Hair follicle dermal papilla cell (primary cell): ENCODE data around the gene OR1S1. TPM values are rescaled to one million over a fixed set of nuclear protein-coding genes. Genes with fewer than 3 reads are reported as not detected.

Source experiments
- total RNA-seq: library from RNA; depleted of rRNA; stranded (reverse); fragments of >200 nt; gene quantifications from 2 replicates; pipeline ENCODE4 v1.2.3, GENCODE V29; 2012

Gene OR1S1
- total RNA-seq = not detected in 2 replicates

DNA sequence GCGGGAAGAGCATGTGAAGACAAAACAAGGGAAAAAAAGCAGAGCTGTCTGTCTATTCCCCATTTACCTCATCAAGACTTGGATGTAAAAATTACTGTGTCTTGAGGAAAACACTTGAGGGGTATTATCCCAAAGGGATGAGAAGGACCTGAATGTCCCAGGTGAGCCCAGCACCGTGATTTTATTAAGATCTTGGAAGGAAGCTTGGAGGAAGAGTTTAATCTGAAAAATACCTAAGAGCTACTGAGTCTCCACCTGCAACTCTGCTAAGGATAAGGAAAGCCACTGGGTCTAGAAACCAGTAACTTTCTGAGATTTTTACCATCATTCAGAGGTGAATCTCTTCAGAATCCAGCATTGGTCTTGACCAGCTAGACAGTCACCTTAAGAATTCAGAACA lies at the start of gene OR1S1:
TSS of gene OR1S1 (plus strand) at position 301 of the 400 bp plus-strand sequence.

DNA sequence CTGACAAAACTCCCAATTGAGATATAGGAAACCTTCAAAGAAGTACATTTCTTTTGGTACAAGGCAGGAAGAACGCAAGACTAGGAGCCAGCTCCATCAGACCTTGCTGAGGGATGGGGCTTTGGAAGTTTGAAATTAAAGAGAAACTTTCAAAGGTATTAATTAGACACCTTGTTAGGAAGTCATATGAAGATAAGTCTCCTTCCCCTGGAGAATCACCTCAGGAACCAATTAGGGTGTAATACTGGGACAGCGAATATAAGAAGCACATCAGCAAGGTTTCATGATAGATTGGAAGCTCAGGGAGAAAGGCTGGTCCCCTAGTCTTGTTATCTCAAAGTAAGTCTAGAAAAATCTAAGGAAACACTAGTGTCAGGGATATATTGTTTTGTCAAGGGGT lies 23.8 kb upstream of the OR1S1 start, which contains the start of gene OR9Q2:
TSS of gene OR9Q2 (plus strand) at position 301 of the 400 bp plus-strand sequence. CDS start 1,421 bp downstream, outside the sequence.

DNA sequence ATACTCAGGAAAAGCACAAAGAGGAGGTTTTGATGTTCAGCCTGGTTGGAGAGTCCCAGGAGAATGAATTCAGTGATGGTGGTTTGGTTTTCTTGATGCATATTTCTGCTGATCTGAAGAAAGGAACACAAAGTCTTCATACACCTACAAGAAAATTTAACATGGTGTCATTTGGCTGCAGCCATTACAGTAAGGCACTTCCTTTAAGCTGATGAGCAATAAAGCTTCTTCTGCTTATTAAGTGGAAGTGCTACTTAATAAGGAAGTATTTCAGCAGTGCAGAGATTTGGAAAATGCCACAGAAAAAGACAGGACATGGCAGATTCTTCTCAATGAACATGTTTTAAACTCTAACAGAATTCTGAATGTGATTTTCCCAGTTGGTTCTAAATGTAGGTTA lies 8.5 kb upstream of the OR1S1 start, which contains the start of gene OR1S2:
TSS of gene OR1S2 (minus strand) at position 101 of the 400 bp plus-strand sequence. CDS start at position 101, 0 bp downstream.

Other genes starting within 250 kb of the OR1S1 start
- not detected in 2 replicates for gene OR9Q1, start 188.8 kb upstream of the OR1S1 start, total RNA-seq
- gene OR6Q1, start 181.8 kb upstream of the OR1S1 start, total RNA-seq = not detected in 2 replicates
- gene OR9I1, start 87.2 kb upstream of the OR1S1 start, total RNA-seq = not detected in 2 replicates
- gene OR9Q2, start 23.6 kb upstream of the OR1S1 start, total RNA-seq = not detected in 2 replicates
- not detected in 2 replicates for gene OR1S2, start 8.6 kb upstream of the OR1S1 start, total RNA-seq
- gene OR10Q1, start 16.2 kb downstream of the OR1S1 start, total RNA-seq = not detected in 2 replicates
- gene OR10W1, start 55.5 kb downstream of the OR1S1 start, total RNA-seq = not detected in 2 replicates
- not detected in 2 replicates for gene OR5B17, start 146.3 kb downstream of the OR1S1 start, total RNA-seq
- not detected in 2 replicates for gene OR5B3, start 194.2 kb downstream of the OR1S1 start, total RNA-seq
- not detected in 2 replicates for gene OR5B2, start 215.4 kb downstream of the OR1S1 start, total RNA-seq
- gene OR5B12, start 229.5 kb downstream of the OR1S1 start, total RNA-seq = not detected in 2 replicates